GM21381 (cell line): Measurements from ENCODE around the gene DCBLD2.
A peak's percentile ranks its signal among the peaks of the same experiment; 100 is the strongest.

Experiments
- ATAC-seq: cut with Tn5 transposase; IDR thresholded peaks from one replicate; pipeline ENCODE4 v1.9.1; 2021; ENCODE audit warnings: mild to moderate bottlenecking, moderate library complexity; ENCODE audit not compliant: unreplicated experiment

DCBLD2 gene

GRCh38 chr3:98901392-98902350 lies at the start of gene DCBLD2:
Gene DCBLD2, minus strand, starts transcription at chr3:98901695. Its CDS starts 369 bp downstream, at chr3:98901326.
- peak; percentile 98 for ATAC-seq

DNA sequence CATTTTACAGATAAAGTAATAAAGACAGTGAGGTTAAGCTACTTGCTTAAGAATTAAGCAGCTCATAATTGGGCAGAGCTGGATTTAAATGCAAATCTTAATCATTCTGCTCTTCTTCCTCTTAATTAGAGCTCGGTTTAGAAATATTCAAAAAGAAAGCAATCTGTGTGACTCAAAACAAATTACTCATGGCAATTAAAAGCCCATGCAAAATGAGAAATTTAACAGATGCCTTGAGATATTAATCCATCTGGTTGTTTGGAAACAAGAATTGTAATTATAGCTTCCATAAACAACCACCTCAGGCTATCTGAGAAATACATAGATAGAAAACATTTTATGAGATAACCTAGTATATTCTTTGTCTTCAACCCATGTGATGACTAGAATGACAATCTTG lies 44.2 kb upstream of the DCBLD2 start:
- no peak for ATAC-seq

GRCh38 chr3:98945101-98945524 lies 43.6 kb upstream of the DCBLD2 start:
- ATAC-seq, result no peak

DNA sequence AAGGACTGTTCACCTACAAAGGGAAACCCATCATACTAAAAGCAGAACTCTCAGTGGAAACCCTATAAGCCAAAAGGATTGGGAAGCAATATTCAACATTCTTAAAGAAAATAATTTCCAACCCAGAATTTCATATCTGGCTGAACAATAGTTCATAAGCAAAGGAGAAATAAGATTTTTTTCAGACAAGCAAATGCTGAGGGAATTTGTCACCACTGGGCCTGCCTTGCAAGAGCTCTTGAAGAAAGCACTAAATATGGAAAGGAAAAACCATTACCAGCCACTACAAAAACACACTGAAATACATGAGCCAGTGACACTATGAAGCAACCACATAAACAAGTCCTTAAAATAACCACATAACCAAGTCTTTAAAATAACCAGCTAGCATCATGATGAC lies 28.9 kb upstream of the DCBLD2 start:
- ATAC-seq, result no peak

- no peak for ATAC-seq
These were observed 20.5 kb upstream of the DCBLD2 start for GRCh38 chr3:98921957-98922356.

DNA sequence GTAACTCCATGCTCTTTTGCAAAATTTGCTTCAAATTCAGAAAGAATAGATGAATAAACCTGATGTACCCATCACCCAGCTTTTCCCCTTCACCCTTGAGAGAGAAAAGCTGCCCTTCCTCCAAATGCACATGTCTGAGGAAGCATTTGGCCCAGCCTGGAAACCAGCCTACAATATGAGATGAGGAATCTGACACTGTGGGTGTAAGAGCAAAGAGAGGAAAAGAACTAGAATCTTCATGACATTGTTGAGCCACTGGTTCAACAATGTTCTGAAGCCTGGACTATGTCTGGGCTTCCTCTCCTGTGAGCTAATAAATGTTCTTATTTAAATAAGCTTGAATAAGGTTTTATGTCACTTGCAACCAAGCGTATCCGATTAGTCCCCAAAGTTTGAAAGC lies 18.7 kb upstream of the DCBLD2 start:
- no peak for ATAC-seq

DNA sequence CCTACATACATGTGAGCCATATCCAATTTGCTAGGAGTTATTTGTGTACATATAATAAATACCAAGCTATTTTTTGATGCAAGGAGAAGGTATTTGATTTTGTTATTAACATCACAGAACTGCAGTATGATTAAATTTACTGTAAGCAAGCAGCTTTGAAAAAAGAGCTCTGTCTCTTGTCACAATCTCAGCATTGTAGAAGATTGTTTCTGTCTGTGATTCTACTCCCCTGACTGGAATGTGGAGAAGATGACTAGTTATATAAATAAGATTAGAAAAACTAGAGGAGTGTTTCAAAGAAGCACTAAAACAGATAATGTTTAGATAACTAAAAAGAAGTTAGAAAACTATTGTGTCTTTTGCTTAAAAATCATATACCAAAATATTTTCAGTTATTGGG lies 17.1 kb upstream of the DCBLD2 start:
- no peak for ATAC-seq

DNA sequence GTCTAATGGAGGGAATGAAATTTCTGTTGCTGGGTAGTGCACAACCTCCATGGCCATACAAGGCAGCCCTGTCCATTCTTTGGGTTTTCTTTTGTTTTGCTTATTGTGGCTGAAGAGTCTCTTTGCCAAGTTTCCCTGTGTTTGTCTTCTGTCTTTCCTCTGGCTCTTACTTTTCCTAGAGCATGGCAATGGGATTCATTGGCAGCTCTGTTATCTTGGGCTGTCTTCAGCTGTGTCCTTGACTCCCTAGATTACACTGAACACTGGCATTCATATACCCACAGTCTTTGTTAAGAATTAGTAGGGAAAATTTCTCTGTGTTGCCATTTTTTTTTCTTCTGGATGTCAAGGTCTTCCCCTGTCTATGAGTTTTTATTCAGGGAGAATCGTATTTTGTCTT lies 16.1 kb upstream of the DCBLD2 start:
- no peak for ATAC-seq

DNA sequence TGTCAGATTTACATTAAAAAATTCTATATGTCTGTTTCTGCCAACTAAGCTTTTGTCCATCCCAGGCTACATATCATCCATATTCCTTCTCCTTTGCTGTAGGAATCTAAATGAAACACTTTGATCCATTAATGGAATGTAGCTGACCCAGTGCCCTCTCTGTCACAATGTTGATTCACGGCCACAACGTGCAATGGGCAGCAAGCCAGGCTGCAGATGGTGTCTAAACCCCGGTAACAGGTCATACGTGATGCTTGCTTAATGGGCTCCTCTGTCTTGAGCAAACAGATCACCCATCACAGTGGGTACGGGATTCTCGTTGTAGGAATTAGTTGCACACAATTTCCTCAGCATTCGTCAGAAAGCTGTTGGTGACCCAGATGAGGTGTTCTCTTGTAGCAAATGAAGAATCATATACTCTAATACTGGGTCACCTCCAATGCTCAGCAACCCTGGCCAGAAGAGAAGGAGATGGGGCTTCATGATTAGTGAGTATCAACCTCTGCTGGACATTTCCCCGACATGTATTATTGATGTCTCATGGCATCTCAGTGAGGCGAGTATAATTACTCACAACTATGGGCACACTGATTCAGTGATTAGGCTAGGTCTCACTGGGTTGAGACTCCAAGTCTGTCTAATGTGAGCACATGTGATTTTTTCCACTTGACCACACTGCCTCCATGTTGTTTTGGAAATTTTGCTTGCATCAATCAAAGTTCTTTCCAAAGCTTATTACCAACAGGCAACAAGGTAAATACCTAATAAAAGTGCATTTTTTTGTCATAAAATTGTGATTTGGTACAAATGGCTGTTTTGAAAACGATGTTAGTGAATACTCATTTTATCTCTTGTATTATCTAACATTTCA lies 12.9 kb upstream of the DCBLD2 start:
- no peak for ATAC-seq

DNA sequence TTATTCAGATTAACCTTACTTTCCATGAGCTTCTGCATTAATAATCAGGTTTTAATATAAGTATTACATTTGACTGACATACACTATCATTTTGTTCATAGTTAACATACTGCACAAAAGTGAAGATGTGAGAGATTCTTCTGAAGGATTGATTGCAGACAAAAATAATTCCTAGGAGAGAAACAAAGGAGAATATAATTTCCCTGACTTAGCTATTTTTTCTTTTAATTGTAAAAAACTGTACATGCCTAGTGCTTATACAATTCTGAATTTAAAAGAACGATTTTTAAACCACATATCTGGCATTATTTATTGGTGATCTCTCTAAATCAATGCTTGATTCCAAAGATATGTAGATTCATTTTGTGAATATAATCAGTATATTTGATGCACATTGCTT lies 11.0 kb upstream of the DCBLD2 start:
- no peak for ATAC-seq

- ATAC-seq, result no peak
These were observed 4.7 kb upstream of the DCBLD2 start for GRCh38 chr3:98906230-98906629.

- ATAC-seq, result no peak
These were observed 2.4 kb upstream of the DCBLD2 start for GRCh38 chr3:98903705-98904481.

DNA sequence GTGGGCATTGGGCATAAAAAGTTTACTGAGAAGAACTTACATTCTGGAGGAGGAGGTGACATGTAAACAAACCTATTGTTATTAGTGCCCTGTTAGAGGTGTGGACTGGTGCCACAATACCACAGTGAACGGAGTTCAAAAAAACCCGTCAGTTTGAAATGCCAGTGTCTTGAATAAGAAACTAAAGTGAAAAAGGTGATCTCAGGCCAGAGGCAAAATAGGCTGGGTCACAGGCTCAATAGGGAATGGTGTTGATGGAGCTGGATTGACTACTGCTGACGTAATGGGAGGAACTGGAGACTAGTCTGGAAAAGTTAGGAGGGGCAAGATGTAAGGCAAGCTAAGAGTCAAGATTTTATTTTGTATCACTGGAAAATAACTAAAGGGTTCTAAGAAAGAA lies 1.6 kb upstream of the DCBLD2 start:
- ATAC-seq, result no peak

DNA sequence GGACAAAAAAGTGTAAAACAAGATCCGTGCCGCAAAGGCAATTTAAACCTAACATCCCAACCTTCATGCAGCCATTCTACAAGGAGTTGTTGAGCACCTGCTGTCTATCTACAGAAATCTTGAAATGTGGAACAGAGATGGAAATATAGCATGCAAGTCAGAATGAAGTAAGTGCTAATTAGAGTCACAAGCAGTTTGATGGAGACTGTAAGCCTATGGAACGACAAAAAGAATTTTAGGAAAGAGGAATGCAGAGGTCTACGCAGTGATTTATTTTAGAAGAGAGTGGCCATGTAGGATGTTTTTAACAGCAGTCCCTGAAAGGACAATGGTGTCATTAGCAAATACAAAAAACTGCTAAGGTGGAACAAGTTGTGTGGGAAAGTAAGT lies 851 bp upstream of the DCBLD2 start:
- no peak for ATAC-seq

- peak; percentile 24 for ATAC-seq
These were observed 440 bp downstream of the DCBLD2 start for GRCh38 chr3:98901119-98901391.

GRCh38 chr3:98900265-98901118 lies 1.0 kb downstream of the DCBLD2 start:
- peak; percentile 0 for ATAC-seq

GRCh38 chr3:98897701-98898100 lies 3.8 kb downstream of the DCBLD2 start:
- no peak for ATAC-seq

- ATAC-seq, result no peak
These were observed 6.5 kb downstream of the DCBLD2 start for GRCh38 chr3:98894791-98895576.

GRCh38 chr3:98893740-98894139 lies 7.8 kb downstream of the DCBLD2 start:
- ATAC-seq, result no peak

DNA sequence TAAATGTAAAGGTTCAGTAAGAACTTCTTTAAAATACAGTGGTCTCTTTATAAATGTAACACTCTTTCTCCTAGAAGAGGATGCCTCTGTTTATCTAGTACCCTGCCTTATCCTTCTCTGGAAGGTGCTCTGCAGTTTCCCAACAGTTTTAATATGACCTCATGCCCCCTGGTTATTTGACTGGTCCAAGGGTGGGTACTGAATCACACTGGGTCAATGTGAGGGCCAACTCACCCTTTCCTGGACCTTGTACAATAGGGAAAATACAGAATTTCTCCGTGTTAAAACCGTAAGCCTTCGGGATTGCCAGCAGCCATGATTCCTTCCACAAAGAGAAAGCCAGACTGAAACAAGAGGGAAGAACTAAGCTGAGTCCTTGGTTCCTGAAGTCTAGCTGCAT lies 9.2 kb downstream of the DCBLD2 start:
- ATAC-seq, result no peak
